Heart left ventricle (tissue), 13 donors: ENCODE measurements around the gene POU4F1.

Experiments used
- POLR2A ChIP-seq, 2 donors: fragments of 450-650 bp; IDR thresholded peaks; one replicate each; pipeline ENCODE4 v1.6.1; 2017; ENCODE audit warnings: antibody characterized with exemption in 2 of 2, mild to moderate bottlenecking in 2 of 2, moderate library complexity in 2 of 2
- TF ChIP-seq, protein P1 (sequence below), 12 donors: fragments of 200-600 bp; sonication (generic) in 4 of 12; IDR thresholded peaks; one replicate each; pipeline versions ENCODE4 v1.5.0 to v1.8.0; 2018 to 2022; ENCODE audit warnings: antibody characterized with exemption in 12 of 12, mild to moderate bottlenecking in 5 of 12
- donor health status: ischemic (EF 13 %, LVEDD 7.1; RV severe dilation, severe dysfunction).
- donor health status: DM: no; HTN: yes; CAD: no.
- donor health status: DM: no; HTN: no; CAD: no.
- donor health status: ischemic (EF 25% LVEDD 6.9; RV normal size, moderate dysfunction).
- donor health status: ischemic (EF 25% LVEDD 5.7; RV mildly dilated, moderate dysfunction).
- donor health status: ischemic (EF 35%, LVEDD 5.7; RV mildly dilated, moderate dysfunction).
- donor health status: nonischemic (EF 11% LVEDD 7.7; RV severe dilation, severe dysfunction).
- donor health status: DM: yes; HTN: yes; CAD: no.
- donor health status: PGD.
- donor health status: ischemic (EF 29% LVEDD 5.4; RV normal size, mild dysfunction).
- donor health status: nonischemic (EF 23%, LVEDD 6.1; RV moderate dilation, normal function).

DNA sequence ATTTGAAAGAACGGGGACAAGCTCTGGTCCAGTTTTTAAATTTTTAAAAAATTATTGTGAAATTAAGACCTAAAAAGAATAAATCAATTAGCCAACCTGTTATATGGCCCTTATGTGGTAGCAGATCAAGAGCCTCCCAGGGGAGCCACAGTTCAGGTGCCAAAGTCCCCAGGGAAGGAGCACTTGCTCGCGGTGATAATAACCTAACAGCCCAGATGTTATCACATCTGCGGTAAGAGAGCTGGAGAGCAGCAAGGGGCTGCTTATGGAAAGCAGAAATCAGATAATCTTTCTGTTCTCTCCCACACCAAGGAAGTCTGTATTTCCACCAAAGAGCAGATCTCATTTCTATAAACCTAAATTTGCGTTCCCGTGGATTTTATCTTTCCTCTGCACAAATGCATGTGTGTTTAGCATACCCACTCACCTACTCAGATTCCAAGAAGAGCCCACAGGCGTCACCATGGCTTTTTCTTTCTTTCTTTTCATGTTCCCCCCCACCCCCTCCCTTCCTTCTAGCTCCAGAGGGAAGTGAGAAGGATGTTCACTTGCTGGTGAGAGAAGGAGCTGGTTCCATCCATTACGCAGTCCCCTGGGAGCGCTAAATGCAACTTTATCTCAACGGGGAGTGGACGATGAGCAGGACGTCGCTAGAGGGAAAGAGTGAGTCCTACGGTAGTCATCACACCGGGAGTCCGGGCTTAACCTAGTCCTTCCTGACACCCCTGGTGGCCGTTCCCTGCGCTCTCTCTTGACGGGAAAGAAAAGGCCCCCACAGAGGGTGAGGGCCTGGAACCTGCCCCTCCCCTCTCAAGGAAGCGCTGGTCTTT is 1.6 kb upstream of the POU4F1 start:
- TF ChIP-seq, protein P1, sequence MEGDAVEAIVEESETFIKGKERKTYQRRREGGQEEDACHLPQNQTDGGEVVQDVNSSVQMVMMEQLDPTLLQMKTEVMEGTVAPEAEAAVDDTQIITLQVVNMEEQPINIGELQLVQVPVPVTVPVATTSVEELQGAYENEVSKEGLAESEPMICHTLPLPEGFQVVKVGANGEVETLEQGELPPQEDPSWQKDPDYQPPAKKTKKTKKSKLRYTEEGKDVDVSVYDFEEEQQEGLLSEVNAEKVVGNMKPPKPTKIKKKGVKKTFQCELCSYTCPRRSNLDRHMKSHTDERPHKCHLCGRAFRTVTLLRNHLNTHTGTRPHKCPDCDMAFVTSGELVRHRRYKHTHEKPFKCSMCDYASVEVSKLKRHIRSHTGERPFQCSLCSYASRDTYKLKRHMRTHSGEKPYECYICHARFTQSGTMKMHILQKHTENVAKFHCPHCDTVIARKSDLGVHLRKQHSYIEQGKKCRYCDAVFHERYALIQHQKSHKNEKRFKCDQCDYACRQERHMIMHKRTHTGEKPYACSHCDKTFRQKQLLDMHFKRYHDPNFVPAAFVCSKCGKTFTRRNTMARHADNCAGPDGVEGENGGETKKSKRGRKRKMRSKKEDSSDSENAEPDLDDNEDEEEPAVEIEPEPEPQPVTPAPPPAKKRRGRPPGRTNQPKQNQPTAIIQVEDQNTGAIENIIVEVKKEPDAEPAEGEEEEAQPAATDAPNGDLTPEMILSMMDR (IDR thresholded peaks at IDR 0.05) = no peak
- no peak for TF ChIP-seq POLR2A (IDR thresholded peaks at IDR 0.05)
